GM03348 (cell line): ENCODE measurements around the gene ADAM22.

Experiments
- DNase-seq: peaks from one replicate; pipeline ENCODE4 v3.0.0; 2012; ENCODE audit warnings: low spot score

ADAM22 gene

DNA sequence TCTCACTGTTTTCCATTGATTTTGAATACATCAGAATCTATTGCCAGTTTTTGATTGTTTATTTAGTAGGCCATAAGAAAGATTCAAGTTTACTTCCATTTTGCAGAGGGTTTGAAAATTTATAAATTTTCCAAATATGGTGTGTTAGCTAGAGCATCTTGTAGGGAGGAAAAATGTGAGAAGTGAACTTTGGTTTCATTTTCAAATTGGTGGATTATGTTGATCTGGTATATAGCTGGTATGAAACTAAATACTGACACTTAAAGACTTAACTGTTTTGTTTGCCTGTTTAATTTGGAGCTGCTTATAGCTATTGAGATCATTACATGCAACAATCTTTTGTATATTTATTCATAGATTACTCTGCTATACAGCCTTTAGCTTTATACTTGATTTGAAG is 108.1 kb downstream of the ADAM22 start:
- DNase-seq, result no peak

DNA sequence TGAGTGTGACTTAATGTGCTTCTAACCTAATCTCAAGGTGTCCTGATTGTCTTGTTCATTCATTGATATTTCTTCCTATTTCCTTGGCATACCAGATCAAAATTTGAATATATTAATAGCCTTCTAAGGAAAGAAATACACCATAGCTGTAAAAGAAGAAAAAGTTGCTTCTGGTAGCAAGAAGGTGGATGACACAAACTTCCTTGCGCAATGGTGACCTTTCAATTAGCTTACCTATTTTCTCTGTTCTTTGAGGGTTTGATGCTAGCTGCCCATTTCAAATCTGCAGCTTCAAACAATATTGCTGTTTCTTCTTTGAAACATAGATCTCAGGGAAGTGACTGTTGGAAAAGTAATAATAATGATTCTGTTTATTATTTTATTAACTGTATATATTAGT is 108.8 kb downstream of the ADAM22 start:
- DNase-seq, result no peak

- no peak for DNase-seq
Measured at GRCh38 chr7:88044069-88044468, 110.0 kb downstream of the ADAM22 start.

DNA sequence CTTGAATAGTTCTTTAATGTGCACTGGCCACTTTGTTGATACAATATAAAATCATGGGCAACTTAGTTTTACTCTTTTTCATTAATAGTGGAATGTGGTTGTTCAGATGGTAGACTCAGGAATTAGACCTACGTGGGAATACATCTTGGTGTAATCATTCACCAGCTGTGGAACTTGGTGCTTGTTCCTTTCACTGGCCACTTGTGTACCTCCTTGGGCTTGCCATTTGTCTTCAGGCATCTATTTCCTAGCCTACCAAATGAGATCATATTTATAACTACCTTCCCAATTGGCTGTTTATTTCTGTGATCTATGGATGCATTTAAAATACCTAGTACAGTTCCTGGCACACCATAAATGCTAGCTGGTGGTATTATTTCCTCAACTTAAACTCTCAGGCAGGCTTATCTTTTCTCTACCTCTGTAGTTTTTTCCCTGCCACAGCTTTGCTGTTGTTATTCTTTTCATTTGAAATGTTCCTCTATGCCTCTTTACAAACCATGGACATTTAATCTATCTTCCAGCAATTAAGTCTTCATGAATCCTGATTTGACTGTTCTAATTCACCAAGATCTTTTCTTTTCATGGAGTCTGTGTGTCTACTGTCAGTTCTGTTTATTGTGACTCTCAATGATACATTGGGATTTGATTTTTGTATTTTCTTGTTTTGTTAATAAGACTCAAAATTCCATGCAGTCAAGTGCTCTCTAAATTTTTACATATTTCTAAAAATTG is 113.0 kb downstream of the ADAM22 start:
- no peak for DNase-seq

DNA sequence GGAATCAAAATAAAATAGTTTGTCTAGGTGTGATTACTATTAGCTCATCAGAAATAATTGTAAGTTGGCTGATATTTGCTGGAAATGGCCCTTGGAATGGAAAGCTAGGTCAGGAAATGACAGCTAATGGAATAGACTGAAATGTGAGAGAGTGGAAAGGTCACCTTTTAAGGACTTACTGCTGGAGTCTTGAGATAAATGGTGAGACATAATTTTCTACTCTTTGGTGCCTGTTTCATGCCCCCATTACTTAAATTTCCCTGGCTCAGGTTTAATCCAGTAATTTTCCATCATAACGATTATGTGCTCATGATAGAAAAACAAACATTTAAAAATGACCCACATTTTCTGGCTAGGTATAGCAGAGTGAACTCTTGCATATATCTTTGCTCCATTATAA is 123.6 kb downstream of the ADAM22 start:
- DNase-seq, result no peak

- DNase-seq, result no peak
Measured at GRCh38 chr7:88062238-88062637, 128.2 kb downstream of the ADAM22 start.

DNA sequence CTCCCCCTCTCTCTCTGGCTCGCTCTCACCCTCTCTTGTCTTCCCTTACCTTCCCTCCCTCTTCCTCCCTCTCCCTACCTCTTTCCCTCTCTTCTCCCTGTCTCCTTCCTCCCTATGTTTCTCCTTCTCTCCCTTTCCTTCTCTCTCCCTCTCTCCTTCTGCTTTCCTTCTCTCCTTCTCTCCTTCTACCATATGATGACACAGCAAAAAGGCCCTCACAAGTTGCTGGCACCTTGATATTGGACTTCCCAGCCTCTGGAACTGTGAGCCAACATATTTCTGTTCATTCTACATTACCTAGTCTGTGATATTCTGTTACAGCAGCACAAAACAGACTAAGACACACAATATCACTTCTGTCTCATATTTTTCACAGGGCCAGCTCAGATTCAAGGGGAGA is 135.0 kb downstream of the ADAM22 start:
- DNase-seq, result no peak

- no peak for DNase-seq
Measured at GRCh38 chr7:88071994-88072714, 138.1 kb downstream of the ADAM22 start.

DNA sequence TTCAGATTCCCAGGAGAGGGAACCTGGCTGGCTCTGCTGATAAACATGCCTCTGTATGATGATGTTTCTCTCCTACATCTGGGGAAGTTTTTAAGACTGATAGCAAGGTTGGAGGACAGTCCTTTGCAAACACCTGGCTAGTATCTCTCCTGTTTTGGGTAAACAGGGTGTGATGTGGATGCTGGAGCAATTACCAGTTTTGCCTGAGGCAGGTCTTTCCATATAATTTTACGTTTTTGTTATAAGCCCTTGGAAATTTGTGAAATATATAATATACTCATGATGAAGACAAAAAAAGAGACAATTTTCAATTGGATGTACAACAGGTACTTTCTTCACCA is 138.6 kb downstream of the ADAM22 start:
- DNase-seq, result no peak

- DNase-seq, result no peak
Measured at GRCh38 chr7:88073626-88074025, 139.6 kb downstream of the ADAM22 start.

DNA sequence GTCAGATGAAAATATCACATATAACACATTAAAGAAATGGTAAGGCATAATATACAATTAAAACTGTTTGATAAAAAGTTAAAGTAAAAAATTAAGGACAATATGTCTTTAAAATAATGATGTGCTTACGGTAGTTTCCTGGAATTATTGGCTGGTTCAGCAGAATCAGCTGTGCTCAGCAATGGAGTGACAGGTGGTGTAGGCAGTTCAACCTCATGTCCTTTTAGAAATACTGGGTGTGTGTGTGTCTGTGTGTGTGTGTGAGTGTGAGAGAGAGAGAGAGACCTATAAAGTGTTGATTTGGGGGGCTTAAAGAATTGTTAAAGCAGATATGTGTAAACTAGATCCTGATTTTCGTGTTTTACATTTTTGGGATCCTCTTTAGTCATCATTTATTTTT is 141.2 kb downstream of the ADAM22 start:
- DNase-seq, result no peak

GRCh38 chr7:88083883-88084282 is 149.8 kb downstream of the ADAM22 start:
- no peak for DNase-seq

DNA sequence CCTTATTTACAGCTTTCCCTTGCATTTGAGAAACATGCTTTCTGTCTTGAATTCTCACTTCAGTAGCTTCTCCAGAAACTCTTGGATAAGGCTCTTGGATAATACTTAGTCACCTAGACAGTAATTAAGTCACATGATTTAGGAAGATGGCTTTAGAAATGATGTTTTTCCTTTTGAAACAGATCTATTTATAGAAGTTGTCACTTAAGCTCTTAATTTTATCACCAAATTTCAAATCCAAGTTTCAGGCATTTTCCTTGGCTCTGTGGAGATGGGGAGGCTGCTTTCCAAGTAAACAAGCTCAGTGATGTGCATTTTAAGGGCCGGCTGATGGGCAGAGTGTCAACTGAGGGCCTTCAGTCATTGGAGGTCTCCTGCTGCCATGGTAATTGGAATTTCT is 155.5 kb downstream of the ADAM22 start:
- DNase-seq, result no peak

- no peak for DNase-seq
Measured at GRCh38 chr7:88090240-88090639, 156.2 kb downstream of the ADAM22 start.

GRCh38 chr7:88090671-88091070 is 156.6 kb downstream of the ADAM22 start:
- DNase-seq, result no peak

DNA sequence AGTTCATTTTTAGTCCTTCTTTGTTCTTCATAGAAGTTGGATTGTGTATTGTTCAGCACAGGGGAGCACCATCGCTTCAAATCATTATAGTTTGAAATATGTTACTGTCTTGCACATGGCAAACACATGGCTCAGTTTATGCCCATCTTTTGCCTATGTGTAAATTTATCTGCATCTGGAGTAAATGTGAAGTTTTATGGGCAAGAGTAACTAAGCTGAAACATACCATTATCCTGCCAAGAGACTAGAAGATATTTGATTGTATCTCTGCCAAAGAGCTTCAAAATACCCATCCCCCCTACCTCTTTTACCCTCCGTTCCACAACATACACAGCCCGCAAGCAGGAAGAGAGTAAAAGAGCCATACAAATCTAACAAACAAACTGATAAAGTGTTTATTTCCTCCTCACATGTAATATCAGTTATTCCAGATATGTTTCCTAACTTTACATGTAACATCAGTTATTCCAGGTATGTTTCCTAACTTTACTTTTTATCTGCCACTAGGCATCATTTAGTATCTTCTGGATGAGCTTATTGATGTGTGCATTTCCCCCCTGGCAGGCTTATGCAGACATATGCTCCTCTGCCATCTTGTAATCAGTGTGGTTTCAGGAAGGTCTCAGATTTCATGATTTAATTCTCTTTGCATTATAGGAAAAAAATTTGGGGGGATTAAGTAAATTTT is 158.1 kb downstream of the ADAM22 start:
- no peak for DNase-seq

DNA sequence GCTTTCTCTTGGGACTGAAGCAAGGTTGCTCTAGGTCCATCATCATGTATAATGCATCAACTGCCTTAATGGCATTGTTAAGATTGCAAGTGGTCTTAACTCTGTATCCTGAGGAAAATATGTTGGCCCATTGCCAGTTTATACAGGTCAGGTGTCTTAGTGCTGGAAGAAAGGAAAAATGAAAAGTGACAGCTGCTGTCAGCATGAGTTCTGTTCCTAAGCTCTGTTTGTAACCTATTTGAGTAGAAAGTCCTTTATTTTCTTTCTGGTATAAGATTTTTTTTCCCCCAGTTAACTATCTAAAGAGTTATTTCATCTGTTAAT is 158.6 kb downstream of the ADAM22 start:
- no peak for DNase-seq

DNA sequence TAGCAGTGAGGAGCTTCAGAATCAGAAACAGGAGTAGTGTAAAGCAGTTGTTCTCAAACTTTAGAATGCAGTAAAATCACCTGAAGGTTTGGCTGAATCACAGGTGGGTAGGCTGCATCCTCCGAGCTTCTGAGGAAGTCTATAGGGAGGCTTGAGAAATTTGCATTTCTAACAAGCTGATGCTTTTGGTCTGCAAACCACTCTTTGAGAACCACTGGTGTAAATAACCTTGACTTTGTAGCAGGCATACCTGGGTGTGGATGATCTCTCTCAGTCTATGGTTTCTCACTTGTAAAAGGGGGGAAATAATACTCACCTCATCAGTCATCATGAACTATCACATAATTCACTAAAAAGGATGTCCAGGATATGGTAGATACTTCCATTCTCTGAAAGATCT is 167.7 kb downstream of the ADAM22 start:
- DNase-seq, result no peak

DNA sequence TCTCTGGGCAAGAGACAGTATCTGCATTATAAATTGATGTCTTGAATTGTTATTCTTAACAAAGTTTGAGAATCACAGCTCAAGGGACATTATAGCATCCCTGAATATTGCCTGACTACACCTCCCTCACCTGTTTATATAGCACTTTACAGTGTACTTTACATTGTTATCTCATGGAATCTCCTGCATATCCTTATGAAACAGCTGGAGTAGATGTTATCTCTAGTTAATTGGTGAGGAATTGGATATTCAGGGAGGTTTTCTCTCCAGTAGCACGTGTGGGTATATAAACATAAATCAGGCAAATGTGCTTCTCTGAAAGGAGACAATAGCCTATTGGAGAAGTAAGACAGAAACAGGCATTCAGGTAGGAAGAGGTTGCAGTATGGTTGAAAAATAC is 168.6 kb downstream of the ADAM22 start:
- DNase-seq, result no peak

- DNase-seq, result no peak
Measured at GRCh38 chr7:88104732-88105131, 170.7 kb downstream of the ADAM22 start.

DNA sequence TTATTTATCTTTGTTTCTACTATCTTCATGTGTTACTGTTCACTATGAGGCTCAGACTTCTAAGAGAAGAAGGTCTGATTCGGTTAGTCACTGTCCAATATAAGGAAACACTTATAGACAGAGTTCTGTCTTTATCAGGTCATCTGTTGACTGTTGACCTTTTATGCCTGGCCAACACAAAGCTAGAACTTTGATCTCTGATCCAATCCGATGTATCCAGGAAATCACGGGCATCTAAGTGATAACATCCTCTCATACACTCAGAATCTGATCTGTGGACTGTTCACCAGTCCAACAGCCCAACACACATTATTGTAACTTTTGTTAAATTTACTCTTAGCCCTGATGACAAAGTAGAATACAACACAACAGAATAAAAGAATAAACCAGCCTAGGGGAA is 171.2 kb downstream of the ADAM22 start:
- no peak for DNase-seq

- DNase-seq, result no peak
Measured at GRCh38 chr7:88106434-88106833, 172.4 kb downstream of the ADAM22 start.

DNA sequence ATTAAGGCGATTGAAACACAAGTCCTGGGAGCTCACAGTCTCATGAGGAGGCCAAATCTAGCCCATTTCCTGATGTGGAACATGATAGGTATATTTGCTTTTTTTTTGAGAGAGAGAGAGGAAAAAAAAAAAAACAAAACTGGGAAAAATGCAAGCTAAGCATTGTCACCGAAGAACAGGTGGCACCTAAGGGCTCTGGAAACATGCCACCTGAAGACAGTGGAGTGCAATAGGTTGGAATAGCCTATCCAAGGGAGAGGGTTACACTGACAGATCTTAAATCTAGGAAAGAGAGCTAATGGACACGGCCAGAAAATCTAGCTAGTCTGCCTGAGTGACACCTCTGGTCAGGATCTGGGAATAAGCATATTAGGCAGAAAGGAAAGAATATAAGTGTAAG is 175.6 kb downstream of the ADAM22 start:
- DNase-seq, result no peak
